Measurements from ENCODE around the gene ANP32E. TPM values are rescaled to one million over a fixed set of nuclear protein-coding genes. Genes with fewer than 3 reads are reported as not detected.
"Not testable (repeated sequence)": the region's sequence is repeated elsewhere in the genome, so short reads cannot be mapped to it uniquely, and the experiment has no call there.

Gene ANP32E
- total and polyA plus RNA-seq, 5 donors from 2014 or later, result 51.5 to 73.4 (median 56.2) TPM

DNA sequence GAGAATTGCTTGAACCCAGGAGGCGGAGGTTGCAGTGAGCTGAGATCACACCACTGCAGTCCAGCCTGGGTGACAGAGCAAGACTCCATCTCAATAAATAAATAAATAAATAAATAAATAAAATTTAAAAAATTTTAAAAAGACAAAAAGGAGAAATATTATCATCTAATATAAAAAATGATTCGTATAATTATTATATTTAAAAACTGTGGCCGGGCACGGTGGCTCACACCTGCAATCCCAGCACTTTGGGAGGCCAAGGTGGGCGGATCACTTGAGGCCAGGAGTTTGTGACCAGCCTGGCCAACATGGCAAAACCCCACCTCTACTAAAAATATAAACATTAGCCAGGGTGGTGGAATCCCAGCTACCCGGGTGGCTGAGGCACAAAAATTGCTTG lies 27.5 kb downstream of the ANP32E start:
- not testable (repeated sequence) for H3K9me3 ChIP-seq (ENCODE audit: control insufficient read depth in 2 of 2, low read length in 2 of 2); H3K36me3 Mint-ChIP-seq; H3K4me3 Mint-ChIP-seq; H3K4me1 Mint-ChIP-seq; ATAC-seq (ENCODE audit: low read depth in 2 of 2); H3K27ac Mint-ChIP-seq; H3K27ac ChIP-seq (ENCODE audit: insufficient read depth, low read length, poor library complexity, severe bottlenecking); H3K27me3 ChIP-seq (ENCODE audit: control insufficient read depth, insufficient read depth, low read length); H3K36me3 ChIP-seq (ENCODE audit: control insufficient read depth, insufficient read depth, low read length); DNase-seq; H3K4me1 ChIP-seq (ENCODE audit: control insufficient read depth, insufficient read depth, low read length, poor library complexity, severe bottlenecking); H3K4me3 ChIP-seq (ENCODE audit: low read depth, low read length); H3K9me3 Mint-ChIP-seq
- H3K27me3 Mint-ChIP-seq, result peaks cover 11% of the 10 kb centered on the region

DNA sequence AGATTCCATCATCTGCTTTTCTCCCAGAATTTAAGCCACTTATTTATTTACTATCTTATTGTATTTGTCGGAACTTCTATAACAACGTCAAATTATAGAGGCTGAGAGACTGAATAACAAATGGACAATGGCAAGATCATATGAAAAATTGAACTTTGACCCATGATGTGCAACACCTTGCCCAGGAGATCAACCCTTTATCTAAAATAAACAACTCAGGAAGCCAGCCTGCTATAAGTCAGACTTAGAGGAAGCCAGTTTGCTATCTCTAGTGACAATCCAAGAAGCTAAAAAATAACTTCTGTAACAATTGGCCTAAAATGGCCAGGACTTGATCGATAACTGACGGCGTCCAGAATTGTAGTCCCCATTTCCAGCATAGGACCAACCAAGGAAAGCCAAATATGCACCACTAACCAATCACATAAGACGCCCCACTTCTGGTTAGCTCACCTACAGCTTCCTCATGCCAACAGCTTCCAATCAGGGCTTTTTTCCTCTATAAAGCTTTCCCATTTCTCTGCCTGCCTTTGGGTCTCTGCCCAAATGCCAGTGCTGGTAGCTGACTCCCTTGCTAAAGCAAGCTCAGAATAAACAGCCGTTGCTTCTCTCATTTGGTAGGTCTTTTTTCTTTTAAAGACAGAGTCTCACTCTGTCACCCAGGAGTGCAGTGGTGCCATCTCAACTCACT lies 28.5 kb downstream of the ANP32E start:
- no peaks in the 10 kb centered on the region for H3K36me3 Mint-ChIP-seq

DNA sequence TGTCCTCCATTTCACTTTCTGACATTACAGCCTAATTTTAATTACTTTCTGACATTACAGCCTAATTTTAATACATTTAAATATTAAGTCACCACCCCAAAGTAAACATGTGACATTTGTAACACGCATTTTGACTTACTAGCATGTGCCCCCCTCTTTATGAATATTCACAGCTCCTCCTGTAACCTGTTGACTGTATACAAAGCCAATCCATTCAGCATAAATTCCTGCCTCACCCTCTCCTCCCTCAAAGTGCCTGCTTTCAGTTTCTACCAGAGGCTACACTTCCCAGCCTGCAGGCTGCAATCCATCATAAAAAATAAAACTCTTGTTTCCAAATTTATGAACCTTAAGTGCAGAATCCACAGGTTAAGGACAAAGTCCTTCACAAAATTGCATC lies 39.5 kb downstream of the ANP32E start:
- no peaks in the 10 kb centered on the region for H3K36me3 ChIP-seq (ENCODE audit: control insufficient read depth, insufficient read depth, low read length)
- peaks cover 3% of the 10 kb centered on the region for H3K27me3 ChIP-seq (ENCODE audit: control insufficient read depth, insufficient read depth, low read length)
- no peaks in the 10 kb centered on the region for H3K36me3 Mint-ChIP-seq
- H3K27me3 Mint-ChIP-seq, result peaks cover 37% of the 10 kb centered on the region
- H3K4me1 Mint-ChIP-seq, result peaks cover 0 to 1% (median 0%) of the 10 kb centered on the region in 4 donors
- DNase-seq, result no peak
- no peak overlapping the region for H3K27ac ChIP-seq (ENCODE audit: insufficient read depth, low read length, poor library complexity, severe bottlenecking)
- H3K4me1 ChIP-seq (ENCODE audit: control insufficient read depth, insufficient read depth, low read length, poor library complexity, severe bottlenecking), result no peaks in the 10 kb centered on the region
- no peak overlapping the region for H3K4me3 Mint-ChIP-seq
- no peak for ATAC-seq (ENCODE audit: low read depth in 2 of 2)
- H3K9me3 Mint-ChIP-seq, result no peaks in the 10 kb centered on the region
- no peak overlapping the region for H3K27ac Mint-ChIP-seq
- H3K9me3 ChIP-seq (ENCODE audit: control insufficient read depth in 2 of 2, low read length in 2 of 2), result no peaks in the 10 kb centered on the region
- no peak overlapping the region for H3K4me3 ChIP-seq (ENCODE audit: low read depth, low read length)

More for the DNA sequence above, 28.5 kb downstream of the ANP32E start:
- no peaks in the 10 kb centered on the region for H3K4me1 ChIP-seq (ENCODE audit: control insufficient read depth, insufficient read depth, low read length, poor library complexity, severe bottlenecking)
- no peaks in the 10 kb centered on the region for H3K9me3 ChIP-seq (ENCODE audit: control insufficient read depth in 2 of 2, low read length in 2 of 2)
- H3K4me1 Mint-ChIP-seq, result no peaks in the 10 kb centered on the region
- peaks cover 11% of the 10 kb centered on the region for H3K27me3 Mint-ChIP-seq
- H3K9me3 Mint-ChIP-seq, result no peaks in the 10 kb centered on the region
- H3K27ac Mint-ChIP-seq, result no peak overlapping the region
- no peaks in the 10 kb centered on the region for H3K36me3 ChIP-seq (ENCODE audit: control insufficient read depth, insufficient read depth, low read length)
- no peaks in the 10 kb centered on the region for H3K27me3 ChIP-seq (ENCODE audit: control insufficient read depth, insufficient read depth, low read length)
- DNase-seq (no peak), ATAC-seq (ENCODE audit: low read depth in 2 of 2) (no peak)
- no peak overlapping the region for H3K4me3 ChIP-seq (ENCODE audit: low read depth, low read length)
- no peak overlapping the region for H3K27ac ChIP-seq (ENCODE audit: insufficient read depth, low read length, poor library complexity, severe bottlenecking)
- H3K4me3 Mint-ChIP-seq, result no peak overlapping the region

DNA sequence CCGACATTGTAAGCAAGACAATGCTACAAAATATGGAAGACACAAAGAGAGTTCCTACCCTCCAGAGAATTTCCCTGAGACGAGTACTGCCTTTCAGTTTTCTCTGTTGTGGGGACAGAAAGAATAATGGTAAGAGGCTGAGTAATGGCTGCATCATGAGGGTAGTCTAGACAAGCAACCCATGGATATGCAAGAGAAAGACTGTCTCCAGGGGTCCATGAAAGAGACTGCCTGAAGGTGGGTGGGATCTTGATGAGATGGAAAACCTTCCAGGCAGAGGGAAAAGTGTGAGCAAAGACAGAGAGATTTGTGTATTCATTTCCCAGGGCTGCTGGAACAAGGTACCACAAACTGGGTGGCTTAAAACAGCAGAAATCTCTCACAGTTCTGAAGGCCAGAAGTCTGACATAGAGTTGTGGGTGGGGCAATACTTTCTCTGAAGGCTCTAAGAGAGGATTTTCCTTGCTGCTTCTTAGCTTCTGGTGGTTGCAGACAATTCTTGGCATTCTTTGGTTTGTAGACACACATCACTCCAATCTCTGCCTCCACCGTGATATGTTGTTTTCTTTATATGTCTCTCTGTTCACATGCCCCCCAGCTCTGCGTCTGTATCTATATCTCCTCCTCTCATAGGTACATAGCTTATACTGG lies 41.4 kb downstream of the ANP32E start:
- H3K4me1 ChIP-seq (ENCODE audit: control insufficient read depth, insufficient read depth, low read length, poor library complexity, severe bottlenecking), result no peaks in the 10 kb centered on the region
- DNase-seq (no peak), ATAC-seq (ENCODE audit: low read depth in 2 of 2) (no peak)
- Mint-ChIP-seq H3K27ac (no peak overlapping the region), H3K4me1 (no peaks in the 10 kb centered on the region), H3K27me3 (peaks cover 23% of the 10 kb centered on the region), H3K9me3 (no peaks in the 10 kb centered on the region), H3K36me3 (no peaks in the 10 kb centered on the region), H3K4me3 (no peak overlapping the region)
- no peak overlapping the region for H3K27ac ChIP-seq (ENCODE audit: insufficient read depth, low read length, poor library complexity, severe bottlenecking)
- H3K9me3 ChIP-seq (ENCODE audit: control insufficient read depth in 2 of 2, low read length in 2 of 2), result no peaks in the 10 kb centered on the region
- no peak overlapping the region for H3K4me3 ChIP-seq (ENCODE audit: low read depth, low read length)
- H3K36me3 ChIP-seq (ENCODE audit: control insufficient read depth, insufficient read depth, low read length), result no peaks in the 10 kb centered on the region
- H3K27me3 ChIP-seq (ENCODE audit: control insufficient read depth, insufficient read depth, low read length), result peaks cover 3% of the 10 kb centered on the region

DNA sequence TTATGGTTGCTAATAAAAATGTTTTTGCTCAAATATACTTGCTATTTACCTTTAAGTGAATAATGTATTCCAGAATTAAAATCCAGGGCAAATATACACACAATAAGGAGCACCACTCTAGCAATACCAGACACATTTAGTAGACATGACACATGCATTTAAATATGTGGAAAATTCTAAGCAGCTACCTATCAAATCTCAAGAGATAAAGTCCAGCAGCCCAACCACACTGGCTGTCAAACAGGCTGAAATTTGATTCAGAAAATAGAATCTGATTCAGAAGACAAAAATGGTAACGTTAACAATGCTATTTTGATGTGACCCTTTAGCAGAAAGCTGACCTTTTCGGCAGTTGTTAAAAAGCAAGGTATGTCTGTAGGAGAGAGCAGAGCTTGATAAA lies 43.9 kb downstream of the ANP32E start:
- DNase-seq, result no peak
- no peaks in the 10 kb centered on the region for H3K27me3 ChIP-seq (ENCODE audit: control insufficient read depth, insufficient read depth, low read length)
- H3K9me3 ChIP-seq (ENCODE audit: control insufficient read depth in 2 of 2, low read length in 2 of 2), result no peaks in the 10 kb centered on the region
- Mint-ChIP-seq H3K9me3 (no peaks in the 10 kb centered on the region), H3K27me3 (peaks cover 27% of the 10 kb centered on the region), H3K4me3 (no peak overlapping the region), H3K36me3 (no peaks in the 10 kb centered on the region), H3K4me1 (peaks cover 5 to 7% (median 6%) of the 10 kb centered on the region in 4 donors), H3K27ac (no peak overlapping the region)
- no peak overlapping the region for H3K4me3 ChIP-seq (ENCODE audit: low read depth, low read length)
- no peaks in the 10 kb centered on the region for H3K36me3 ChIP-seq (ENCODE audit: control insufficient read depth, insufficient read depth, low read length)
- no peak for ATAC-seq (ENCODE audit: low read depth in 2 of 2)
- peaks cover 2% of the 10 kb centered on the region for H3K4me1 ChIP-seq (ENCODE audit: control insufficient read depth, insufficient read depth, low read length, poor library complexity, severe bottlenecking)
- H3K27ac ChIP-seq (ENCODE audit: insufficient read depth, low read length, poor library complexity, severe bottlenecking), result no peak overlapping the region

DNA sequence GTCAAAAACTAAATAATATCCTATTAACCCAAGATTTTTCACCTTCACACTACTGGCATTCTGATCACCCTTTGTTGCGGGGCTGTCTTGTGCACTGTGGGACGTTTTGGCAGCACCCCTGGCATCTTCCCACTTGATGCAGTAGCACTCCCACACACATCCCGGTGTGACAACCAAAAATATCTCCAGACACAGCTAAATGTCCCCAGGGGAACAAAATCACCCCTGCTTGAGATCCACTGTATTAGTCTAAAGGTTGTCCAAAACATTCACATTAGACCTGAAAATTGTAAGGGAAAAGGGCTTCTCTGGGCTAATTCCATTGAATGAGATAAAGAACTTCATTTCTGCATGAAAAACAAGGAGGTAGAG lies 48.4 kb downstream of the ANP32E start:
- ATAC-seq (ENCODE audit: low read depth in 2 of 2) (peak; percentile 26 to 38), DNase-seq (no peak)
- no peaks in the 10 kb centered on the region for H3K27me3 ChIP-seq (ENCODE audit: control insufficient read depth, insufficient read depth, low read length)
- peak overlapping the region in 2 of 3 donors; percentile 7 to 52 for H3K27ac Mint-ChIP-seq
- H3K4me1 ChIP-seq (ENCODE audit: control insufficient read depth, insufficient read depth, low read length, poor library complexity, severe bottlenecking), result peaks cover 5% of the 10 kb centered on the region
- H3K4me1 Mint-ChIP-seq, result peaks cover 6 to 14% (median 10%) of the 10 kb centered on the region in 4 donors
- H3K36me3 ChIP-seq (ENCODE audit: control insufficient read depth, insufficient read depth, low read length), result no peaks in the 10 kb centered on the region
- peak overlapping the region in 1 of 4 donors; percentile 5 for H3K4me3 Mint-ChIP-seq
- H3K9me3 ChIP-seq (ENCODE audit: control insufficient read depth in 2 of 2, low read length in 2 of 2), result no peaks in the 10 kb centered on the region
- H3K9me3 Mint-ChIP-seq, result no peaks in the 10 kb centered on the region
- H3K27ac ChIP-seq (ENCODE audit: insufficient read depth, low read length, poor library complexity, severe bottlenecking), result no peak overlapping the region
- H3K27me3 Mint-ChIP-seq, result peaks cover 8% of the 10 kb centered on the region
- no peak overlapping the region for H3K4me3 ChIP-seq (ENCODE audit: low read depth, low read length)
- no peaks in the 10 kb centered on the region for H3K36me3 Mint-ChIP-seq

DNA sequence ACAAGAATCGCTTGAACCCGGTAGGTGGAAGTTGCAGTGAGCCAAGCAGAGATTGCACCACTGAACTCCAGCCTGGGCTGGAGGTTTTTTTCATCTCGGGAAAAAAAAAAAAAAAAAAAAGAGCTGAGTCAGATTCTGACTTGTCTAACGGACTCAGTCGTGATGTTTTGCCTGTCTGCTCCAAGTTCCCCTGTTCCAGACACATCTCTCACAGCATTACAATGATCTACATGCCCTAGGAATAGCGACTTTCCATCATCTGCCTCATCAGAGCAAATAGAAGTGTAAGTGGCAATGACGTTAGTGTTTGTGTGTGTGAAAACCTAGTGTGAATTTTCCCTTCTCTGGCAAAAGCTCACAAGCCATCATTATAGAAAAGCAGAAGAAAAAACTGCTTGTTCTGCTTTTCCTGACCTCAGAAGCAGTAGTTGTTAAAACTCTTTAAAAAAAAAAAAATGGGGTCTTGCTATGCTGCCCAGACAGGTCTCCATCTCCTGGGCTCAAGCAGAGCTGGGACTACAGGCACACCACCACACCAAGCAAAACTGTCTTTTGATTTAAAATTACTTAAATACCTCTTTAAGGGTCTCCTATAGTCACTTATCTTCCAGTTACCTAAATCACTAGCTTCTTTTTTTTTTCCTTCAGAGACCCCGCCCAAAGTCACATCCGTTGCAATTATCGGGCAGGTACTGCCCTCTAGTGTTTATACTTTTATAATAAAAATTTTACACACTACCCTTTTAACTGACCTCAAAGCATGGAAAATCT lies 48.9 kb downstream of the ANP32E start:
- ATAC-seq (ENCODE audit: low read depth in 2 of 2) (peak; percentile 77 to 79), DNase-seq (peak; percentile 5 to 72 (median 71))
- no peaks in the 10 kb centered on the region for H3K36me3 Mint-ChIP-seq
- peaks cover 6 to 14% (median 10%) of the 10 kb centered on the region in 4 donors for H3K4me1 Mint-ChIP-seq
- H3K9me3 Mint-ChIP-seq, result no peaks in the 10 kb centered on the region
- H3K4me3 Mint-ChIP-seq, result peak overlapping the region in 2 of 4 donors; percentile 5 to 59
- peak overlapping the region; percentile 52 for H3K4me3 ChIP-seq (ENCODE audit: low read depth, low read length)
- H3K4me1 ChIP-seq (ENCODE audit: control insufficient read depth, insufficient read depth, low read length, poor library complexity, severe bottlenecking), result peaks cover 5% of the 10 kb centered on the region
- H3K36me3 ChIP-seq (ENCODE audit: control insufficient read depth, insufficient read depth, low read length), result no peaks in the 10 kb centered on the region
- H3K27ac ChIP-seq (ENCODE audit: insufficient read depth, low read length, poor library complexity, severe bottlenecking), result no peak overlapping the region
- peak overlapping the region in 2 of 3 donors; percentile 52 to 77 for H3K27ac Mint-ChIP-seq
- H3K27me3 Mint-ChIP-seq, result peaks cover 5% of the 10 kb centered on the region
- H3K9me3 ChIP-seq (ENCODE audit: control insufficient read depth in 2 of 2, low read length in 2 of 2), result no peaks in the 10 kb centered on the region
- H3K27me3 ChIP-seq (ENCODE audit: control insufficient read depth, insufficient read depth, low read length), result no peaks in the 10 kb centered on the region
